GM18873 (cell line): Measurements from ENCODE around the gene TLX1.

ENCODE experiments used
- ATAC-seq: cut with Tn5 transposase; IDR thresholded peaks from one replicate; pipeline ENCODE4 v1.9.1; 2021; ENCODE audit warnings: mild to moderate bottlenecking, moderate library complexity, moderate number of reproducible peaks; ENCODE audit not compliant: unreplicated experiment, low FRiP score

The TLX1 gene

DNA sequence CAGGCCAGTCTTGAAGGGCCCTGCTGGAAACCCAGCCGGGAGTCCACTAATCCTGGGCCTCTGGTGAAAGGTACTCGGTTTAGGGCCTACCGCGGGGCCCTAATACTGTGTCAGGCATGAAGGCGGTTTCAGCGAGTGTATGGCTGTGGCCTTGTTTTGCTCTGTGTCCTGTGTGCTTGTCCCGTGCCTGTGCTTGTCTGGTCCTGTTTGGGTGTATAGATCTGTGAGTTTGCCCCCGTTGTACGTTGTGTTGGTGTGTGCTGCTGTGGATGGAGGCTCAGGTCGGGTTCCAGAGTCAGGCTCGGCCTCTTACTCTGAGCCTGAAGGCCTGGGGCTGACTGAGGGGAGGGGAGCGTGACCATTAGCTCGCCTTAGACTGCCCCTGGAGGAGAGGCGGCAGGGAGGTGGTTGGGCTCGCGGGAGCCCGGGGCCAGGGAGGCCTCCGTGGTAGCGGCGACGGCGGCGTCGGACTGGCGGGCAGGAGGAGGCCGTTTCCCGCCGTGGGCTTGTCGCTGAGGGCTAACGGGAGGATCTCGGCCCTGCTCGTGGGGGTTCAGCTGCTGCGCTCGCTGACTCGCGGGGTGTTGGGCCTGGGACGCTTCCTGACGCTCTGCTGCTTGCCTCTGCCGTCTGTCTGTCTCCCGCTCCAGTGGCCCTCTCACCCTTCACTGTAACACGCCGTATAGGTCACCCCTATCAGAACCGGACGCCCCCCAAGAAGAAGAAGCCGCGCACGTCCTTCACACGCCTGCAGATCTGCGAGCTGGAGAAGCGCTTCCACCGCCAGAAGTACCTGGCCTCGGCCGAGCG lies 2.6 kb downstream of the TLX1 start:
- ATAC-seq = no peak

DNA sequence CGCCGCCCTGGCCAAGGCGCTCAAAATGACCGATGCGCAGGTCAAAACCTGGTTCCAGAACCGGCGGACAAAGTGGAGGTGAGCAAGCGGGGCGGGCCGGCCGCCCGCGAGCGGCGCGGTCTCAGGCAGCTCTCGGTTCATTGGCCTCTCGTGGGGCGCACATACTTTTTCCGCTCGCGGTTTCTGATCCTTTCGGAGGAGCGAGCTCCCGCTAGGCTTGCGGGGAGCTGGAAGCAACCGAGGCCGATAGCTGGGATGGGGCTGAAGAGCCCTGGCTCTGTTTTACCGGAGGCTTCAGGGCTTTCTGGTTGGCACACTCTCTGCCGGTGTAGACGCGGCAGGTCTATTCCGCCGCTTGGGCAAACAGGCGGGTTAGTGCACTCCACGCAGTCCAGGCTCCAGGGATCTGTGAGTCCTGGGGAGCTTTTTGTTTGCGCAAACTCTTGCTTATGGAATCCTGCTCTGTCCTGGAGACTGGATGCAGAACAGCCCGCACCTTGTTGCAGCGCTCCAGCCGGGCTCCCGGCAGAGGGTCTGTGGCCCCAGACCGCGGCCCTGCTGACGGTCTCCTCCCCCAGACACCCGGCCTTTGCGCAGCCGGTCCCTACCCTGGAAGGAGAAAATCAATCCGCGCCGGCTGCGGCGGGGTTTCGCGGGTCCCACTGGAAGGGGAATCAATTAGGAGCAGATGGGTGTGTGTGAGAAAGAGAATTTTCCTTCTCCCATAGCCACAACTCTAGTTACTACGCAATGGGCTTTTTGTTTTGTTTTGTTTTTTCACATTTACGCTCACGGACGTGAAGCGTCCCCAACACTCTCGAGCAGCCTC lies 3.4 kb downstream of the TLX1 start:
- ATAC-seq = no peak

DNA sequence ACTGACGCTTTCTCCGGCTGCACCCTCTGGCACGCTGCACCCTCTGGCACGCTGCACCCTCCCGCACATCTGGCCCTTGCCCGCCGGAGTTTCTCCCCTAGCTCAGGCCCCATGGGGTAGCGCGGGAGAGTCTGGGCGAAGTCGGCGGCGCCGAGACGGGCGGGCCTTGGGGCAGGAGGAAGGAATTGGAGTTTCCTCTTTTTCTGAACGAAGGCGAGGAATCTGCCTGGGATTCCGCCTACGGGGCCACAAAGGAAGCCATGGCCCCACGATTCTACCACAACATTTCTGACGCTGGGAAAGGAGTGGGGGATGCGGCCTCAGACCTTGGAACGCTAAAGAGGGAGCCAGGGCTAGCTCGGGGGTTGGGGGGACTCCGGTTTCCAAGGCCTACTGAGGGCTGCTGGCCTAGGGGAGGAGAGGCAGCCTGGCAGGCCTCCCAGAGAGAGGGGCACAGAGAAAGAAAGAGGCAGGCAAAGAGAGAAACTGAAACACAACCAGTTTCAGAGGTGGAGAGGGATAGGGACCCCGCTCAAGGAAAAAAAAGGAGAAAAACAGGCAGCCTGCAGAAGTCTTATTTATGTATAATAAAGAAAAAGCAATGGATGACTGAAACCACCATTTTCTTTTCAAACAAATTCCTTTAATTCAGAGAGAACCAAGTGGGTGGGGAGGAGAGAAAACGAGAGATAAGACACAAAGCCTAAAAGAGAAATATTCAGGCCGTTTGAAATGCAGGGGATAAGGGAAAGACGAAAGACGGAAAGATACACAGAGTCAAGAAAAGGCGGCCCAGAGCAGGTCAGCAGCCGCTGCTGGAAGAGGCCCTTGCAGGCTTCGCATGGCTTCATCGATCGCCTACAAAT lies 4.3 kb downstream of the TLX1 start:
- no peak for ATAC-seq

DNA sequence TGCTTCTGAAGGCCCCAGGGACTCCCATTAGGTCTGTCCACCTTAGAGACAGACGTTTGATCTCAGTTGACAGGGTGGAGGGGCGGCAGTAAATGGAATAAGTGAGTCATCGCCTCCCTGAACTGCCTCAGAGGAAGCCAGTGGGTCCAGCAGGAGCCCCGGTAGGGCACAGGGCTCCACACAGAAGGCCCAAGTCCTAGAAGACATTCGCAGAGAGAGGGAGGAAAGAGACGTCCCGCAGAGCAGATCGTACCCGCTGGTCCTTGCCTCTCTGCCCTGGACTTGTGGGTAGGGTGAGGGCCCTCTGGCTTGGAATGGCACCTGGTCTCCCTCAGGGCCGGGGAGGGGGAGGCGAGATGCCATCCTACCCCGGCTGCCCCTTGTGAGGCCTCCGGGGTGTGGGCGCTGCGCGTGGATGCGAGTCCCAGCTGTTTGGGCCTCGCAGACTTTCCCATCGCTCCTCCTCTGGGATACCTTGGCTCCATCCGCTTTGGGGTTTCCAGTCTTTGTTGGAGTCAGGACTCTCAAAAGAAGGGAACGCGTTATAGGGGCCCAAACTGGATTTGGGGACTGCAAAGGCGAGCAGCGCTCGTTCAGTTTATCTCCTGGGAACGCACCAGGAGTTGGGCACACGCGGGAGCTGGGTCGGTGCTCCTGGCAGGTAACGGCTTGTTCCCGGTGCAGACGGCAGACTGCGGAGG lies 5.1 kb downstream of the TLX1 start:
- ATAC-seq = no peak

DNA sequence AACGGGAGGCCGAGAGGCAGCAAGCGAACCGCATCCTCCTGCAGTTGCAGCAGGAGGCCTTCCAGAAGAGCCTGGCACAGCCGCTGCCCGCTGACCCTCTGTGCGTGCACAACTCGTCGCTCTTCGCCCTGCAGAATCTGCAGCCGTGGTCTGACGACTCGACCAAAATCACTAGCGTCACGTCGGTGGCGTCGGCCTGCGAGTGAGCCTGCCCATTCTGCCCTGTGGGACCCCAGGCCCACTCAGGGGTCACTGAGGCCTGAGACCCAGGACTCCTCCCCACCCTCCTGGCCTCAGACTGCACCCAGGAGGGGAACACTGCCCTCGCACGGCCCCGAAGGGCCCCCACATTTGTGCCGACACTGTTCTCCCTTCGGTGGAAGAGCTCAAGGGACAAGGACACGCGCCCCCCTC lies 5.6 kb downstream of the TLX1 start:
- no peak for ATAC-seq

DNA sequence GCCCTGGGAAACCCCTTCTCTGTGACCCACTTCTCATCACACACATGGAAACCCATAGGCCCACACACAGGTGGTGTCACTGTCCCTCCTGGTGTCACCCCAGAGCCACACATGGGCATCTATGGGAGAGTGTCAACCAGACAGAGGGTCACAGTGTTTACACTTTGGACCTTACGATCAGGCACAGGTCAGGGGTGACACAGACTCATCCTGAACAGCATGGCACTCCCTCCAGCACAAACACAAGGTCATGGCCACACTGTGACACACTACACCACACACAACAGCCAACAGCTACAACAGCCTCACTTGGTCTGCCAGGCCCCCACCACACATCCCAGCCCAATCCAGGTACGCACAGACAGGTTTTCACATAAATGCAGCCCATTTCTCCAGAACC lies 6.2 kb downstream of the TLX1 start:
- no peak for ATAC-seq

DNA sequence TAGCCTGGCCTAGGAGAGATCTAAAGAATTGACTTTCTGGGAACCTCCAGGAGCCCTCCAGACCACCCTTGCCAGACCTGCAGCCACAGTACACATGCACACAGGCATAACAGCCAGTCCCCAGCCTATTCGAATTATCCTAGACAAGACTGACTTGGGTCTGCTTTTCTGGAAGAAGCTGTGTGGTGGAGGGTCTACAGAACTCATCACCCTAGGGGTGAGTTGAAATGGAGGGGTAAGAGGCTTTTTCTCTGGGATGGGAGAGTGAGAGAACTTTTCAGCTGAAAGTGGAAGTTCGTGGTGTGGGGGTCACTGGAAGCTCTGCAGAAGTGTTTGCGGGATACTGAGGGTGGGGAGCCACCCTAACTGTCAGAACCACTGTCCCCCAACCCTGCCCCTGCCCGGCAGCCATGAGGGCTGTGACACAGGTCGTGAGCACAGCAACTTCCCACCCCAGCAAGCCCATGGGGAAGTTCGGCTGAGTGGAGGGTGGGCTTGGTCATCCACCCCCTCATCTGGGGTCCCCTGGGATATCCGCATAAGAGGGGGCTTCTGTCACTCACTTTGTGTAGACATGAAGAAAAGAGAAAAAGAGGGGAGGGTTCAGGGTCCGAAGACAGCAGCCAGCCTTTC lies 7.8 kb downstream of the TLX1 start:
- ATAC-seq = no peak

DNA sequence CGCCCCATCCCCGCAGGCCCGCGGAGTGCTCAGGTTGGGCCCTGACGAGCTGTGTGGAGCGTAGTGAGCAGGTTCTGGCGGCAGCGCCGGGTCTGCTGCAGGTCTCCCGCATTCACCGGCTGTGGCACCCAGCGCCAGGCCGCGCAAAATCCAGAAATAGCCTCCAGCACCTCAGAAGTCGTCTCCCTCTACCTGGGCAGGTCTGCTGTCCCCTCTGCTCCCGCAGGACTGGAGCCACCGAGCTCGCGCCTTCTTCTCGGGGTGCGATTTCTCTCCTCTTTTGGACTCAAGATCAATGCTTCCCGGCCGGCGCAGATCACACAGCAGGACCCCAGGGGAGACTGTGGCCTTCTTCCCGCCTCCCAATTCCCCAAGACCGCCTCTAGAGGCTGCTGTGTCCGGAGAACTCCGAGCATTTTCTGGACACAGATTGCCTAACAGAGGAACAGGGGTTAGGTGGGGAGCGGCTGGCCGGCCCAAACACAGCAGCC lies 8.4 kb downstream of the TLX1 start:
- ATAC-seq = no peak

DNA sequence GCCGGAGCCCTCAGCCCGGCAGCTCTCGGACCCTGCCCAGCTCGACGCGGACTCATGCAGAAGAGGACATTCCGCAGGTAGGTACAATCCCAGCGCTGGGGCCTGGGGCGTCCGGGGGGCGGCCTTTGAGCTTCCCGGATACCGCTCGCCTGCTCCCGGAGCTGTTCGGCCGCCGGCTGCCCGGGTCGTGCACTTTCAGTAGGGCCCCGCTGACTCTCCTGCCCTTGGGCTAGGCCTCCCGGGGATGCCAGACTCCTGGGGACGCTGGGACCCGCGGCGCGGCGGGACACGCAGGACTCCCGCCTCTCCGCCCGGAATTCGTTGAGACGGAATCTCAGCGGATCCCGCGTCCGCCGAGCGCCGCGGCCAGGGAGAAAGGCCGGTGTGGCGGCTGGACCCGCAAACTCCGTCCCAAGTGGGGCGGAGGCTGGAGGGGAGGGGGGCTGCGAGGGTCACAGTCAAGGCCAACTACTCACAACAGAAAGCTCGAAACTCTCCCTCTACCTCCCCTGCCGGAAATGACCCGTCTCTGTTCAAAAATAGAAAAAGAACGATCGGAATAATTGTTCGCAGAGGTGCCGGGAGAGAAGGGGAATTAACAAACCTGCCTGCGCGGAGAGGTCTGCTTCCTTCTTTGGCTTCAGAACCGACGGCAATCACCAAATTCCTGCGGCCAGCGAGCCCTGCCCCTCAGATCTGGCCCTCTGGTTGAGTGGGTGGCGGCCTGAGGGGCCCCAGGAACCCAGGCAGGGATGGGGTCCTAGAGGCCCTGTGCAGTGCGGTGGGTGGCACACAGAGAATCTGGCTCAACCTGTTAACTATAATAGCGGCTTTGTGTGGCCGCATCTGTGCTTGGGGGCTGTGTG lies 9.2 kb downstream of the TLX1 start:
- no peak for ATAC-seq

DNA sequence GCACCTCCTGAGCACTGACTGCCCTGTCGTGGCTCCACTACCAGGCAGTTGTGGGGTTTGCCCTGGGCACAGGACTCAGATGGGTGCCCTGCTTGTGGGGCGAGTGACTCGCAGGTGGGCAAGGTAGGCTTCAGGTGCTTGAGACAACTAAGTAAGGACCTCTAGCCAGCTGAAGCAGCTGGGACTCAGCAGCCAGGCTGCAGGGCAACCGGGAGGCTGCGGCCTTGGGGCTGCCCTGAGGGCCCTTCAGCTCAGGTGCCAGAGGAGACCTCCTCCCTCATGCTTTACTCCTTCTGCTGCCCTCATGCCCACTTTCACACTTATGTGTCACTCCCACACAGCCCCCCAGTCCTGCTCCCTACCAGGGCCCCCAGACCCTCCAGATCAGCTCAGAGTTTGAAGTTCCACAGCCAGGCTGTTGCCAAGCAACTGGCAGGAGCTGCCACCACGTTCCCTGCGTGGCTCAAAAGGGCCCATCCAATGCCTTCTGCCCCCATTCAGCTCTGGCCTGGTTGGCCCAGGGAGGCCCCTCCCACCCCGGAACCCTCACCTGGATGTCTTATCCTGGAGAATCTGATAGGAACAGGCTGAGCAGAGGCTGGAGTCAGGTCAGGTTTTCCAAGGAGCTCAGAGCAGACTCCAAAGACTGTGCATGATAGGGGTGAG lies 10.0 kb downstream of the TLX1 start:
- ATAC-seq = no peak

DNA sequence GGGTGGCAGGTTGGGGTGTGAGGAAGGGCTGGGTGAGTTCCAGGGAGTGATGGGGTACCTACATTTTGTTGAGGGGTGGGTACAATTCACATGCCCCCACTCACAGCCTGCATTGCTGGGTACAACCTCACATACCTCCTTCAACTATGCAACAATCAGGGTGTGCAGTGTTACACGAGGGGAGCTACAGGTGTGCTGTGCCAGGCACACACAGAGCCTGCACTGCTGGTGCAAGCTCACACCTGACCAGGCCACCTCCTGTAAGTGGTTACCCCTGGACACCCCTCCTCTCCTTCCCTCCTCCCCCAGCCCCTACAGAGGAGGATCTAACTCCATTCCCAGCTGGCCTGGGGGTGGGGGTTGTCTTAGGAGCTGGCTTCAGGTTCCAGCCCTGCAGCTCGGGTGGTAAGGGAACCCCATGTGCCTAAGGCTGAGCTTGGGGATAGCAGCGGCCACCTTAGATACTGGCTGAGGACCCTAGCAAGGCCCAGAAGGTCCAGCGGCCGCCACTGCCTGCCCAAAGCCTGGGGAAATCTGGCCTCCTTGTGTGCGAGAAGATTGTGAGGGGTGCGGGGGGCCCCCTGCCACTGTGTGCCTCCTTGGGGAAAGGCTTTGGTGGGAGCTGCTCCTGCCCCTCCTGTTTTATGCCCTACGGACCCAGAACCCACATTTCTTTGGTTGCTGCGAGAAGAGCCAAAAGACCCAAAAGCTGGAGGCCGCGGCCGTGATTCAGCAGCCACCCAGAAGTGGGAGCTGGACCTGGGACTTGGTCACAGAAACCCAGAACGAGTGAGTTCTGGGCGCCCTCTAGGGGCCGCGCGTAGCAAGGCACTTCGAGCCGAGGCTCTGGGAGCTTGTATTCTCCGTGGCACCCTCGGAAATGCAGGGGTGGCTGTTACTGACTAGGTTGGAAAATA lies 10.8 kb downstream of the TLX1 start:
- no peak for ATAC-seq

DNA sequence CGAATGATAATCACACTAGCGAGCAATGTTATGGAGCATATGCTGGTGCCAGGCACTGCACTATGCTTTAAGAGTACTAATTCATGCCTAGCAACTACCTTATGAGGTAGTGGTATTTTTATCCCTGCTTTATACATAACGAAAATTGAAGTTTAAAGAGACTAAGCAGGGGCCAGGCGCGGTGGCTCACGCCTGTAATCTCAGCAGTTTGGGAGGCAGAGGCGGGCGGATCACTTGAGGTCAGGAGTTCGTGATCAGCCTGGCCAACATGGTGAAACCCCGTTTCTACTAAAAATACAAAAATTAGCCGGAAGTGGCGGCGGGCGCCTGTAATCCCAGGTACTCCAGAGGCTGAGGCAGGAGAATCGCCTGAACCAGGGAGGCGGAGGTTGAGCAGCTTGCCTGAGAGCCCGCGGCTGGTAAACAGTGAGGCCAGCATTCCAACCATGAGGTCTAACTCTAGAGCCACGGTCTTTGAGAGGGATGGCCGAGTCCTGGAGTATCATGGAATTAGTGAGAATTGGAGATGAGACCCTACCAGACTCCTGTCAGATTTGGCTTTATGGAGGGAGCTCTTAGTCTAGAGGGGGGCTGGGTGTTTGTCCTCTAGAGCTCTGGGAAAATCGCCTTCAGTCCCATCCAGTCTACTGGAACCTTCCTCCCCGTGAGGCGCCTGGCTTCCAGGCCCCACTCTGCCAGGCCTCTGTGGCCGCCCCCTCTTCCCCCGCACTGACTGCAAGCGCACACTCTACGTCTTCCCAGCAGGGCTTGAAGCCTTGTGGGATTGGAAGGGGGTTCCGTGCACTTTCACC lies 11.6 kb downstream of the TLX1 start:
- no peak for ATAC-seq

DNA sequence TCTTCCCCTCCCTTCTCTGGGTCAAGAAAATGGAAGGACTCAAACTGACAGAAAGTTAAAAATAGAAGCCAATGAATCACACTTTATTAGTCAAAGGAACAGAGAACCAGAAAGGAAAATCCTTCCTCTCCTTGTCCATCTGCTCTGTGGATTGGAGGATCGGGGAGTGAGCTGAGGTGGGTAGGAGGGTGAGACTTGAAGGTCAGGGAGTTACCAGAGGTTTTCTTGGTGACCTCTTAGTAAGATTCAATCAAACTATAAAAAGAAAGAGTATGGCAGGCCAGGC lies 12.2 kb downstream of the TLX1 start:
- ATAC-seq = no peak

DNA sequence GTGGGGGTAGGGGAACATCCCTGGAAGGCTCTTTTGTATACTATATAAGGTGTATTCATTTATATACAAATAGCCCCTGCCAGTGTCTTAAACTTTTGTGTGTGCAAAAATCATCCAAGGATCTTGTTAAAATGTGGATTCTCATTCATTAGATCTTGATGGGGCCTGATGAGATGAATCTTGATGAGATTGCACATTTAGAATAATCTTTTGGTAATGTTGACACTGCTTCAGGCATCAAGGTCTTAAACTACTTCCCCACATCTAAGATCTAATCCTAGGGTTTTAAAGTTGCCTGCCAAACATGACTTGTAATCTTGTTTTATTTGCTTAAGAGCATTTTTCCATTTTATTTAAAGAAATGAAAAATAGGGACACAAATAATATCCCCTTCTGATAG lies 13.0 kb downstream of the TLX1 start:
- ATAC-seq = no peak

DNA sequence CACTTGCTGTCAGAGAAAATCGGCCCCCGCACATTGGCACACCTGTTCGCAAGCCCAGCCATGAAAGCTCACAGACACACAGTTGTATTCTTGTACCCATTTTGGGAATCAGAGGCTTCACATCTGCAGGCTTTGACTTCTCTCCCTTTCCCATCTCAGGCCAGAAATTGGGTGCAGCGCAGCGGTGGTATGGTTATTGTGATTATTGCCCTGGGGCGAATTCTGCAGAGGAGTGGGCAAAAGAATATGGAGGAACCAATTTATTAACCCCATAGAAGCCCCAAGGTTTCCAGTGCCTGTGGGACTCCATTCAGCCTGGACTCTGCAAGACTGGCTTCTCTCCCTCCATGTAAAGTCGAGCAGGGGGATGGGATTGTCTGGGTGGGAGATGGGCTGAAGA lies 14.0 kb downstream of the TLX1 start:
- no peak for ATAC-seq

DNA sequence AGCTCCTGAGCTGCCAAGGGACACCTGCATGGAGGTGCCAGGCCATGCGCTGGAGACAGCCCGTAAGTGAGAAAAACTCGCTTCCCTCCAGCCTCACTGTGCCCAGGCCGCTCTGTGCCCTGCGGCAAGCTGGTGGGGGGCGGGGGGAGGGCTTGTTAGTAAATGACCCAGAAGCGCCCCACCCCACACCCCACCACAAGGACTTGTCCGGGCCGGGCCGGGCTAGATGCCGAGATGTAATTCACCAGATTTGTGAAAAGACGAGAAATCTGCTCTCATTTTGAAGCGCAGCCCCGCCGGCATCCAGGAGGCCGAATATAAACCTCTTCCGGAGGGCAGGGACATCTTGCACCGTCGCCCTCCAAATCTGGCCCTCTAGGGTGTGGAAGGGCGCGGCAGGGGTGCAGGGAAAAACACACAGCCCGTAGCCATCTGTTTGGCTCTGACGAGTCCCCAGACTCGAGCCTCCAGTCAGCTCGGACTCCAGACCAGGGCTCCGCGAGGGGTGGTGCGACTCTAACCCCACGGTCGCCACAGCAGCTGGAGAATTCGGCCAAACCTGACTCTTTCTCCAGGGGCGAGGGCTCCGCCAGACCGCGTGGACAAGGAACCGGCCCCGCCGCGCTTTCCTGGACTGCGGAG lies 14.8 kb downstream of the TLX1 start:
- no peak for ATAC-seq
